RWPE1 (cell line): ENCODE data around the gene U2AF1L4.

ENCODE experiments used
- CTCF ChIA-PET: fragments of 350-600 bp; sonication (Branson Sonifier 250); formaldehyde crosslinking; extraction: SDS; loops from one replicate; lab custom pipeline; 2021; lab: Yijun Ruan, JAX
- POLR2A ChIA-PET: fragments of 400-600 bp; formaldehyde crosslinking; extraction: SDS; loops from one replicate; lab custom pipeline; 2020; ENCODE audit warnings: antibody characterized with exemption; ENCODE audit not compliant: low non-redundant PET; lab: Yijun Ruan, JAX
- DNase-seq: peaks from one replicate; pipeline ENCODE4 v3.0.0; 2012; ENCODE audit warnings: low spot score
- H3K27ac ChIP-seq: fragments of 450-650 bp; 2 replicates; pipeline ENCODE4 v1.5.1; 2017
- TF ChIP-seq, protein P1 (sequence below): fragments of 450-650 bp; conservative IDR thresholded peaks from 2 replicates; pipeline ENCODE4 v1.5.1; 2017; ENCODE audit warnings: low read depth, mild to moderate bottlenecking

Gene U2AF1L4

DNA sequence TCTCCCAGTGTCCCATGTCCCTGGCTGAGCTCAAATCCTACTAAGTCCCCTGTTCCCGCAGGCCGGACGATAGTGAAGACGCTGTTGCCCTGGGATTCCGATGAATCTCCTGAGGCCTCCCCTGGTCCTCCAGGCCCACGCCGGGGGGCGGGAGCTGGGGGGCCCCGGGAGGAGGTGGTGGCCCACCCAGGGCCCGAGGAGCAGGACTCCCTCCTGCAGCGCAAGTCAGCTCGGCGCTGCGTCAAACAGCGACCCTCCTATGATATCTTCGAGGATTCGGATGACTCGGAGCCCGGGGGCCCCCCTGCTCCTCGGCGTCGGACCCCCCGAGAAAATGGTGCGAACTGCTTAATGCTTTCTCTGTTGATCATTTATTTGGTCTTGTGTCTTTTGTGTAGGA, 21.5 kb downstream of the U2AF1L4 start:
- ChIA-PET CTCF (no interaction called here), POLR2A (no interaction called here)
- H3K27ac ChIP-seq: no peak overlapping the region
- TF ChIP-seq, protein P1, sequence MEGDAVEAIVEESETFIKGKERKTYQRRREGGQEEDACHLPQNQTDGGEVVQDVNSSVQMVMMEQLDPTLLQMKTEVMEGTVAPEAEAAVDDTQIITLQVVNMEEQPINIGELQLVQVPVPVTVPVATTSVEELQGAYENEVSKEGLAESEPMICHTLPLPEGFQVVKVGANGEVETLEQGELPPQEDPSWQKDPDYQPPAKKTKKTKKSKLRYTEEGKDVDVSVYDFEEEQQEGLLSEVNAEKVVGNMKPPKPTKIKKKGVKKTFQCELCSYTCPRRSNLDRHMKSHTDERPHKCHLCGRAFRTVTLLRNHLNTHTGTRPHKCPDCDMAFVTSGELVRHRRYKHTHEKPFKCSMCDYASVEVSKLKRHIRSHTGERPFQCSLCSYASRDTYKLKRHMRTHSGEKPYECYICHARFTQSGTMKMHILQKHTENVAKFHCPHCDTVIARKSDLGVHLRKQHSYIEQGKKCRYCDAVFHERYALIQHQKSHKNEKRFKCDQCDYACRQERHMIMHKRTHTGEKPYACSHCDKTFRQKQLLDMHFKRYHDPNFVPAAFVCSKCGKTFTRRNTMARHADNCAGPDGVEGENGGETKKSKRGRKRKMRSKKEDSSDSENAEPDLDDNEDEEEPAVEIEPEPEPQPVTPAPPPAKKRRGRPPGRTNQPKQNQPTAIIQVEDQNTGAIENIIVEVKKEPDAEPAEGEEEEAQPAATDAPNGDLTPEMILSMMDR: no peak
- no peak for DNase-seq

DNA sequence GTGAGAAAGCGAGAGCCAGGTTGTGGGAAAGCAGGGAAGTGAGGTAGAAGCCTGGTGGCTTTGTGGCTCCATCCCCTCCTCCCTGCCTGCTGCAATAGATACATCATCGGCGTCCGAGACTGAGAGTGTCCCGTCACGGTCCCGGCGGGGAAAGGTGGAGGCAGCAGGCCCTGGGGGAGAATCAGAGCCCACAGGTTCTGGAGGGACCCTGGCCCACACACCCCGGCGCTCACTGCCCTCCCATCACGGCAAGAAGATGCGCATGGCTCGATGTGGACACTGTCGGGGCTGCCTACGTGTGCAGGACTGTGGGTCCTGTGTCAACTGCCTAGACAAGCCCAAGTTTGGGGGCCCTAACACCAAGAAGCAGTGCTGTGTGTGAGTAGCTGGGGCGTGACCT, 22.3 kb downstream of the U2AF1L4 start:
- 0 out of 2 replicates have a peak overlapping the region, but pooled peaks have one; percentile 4 for H3K27ac ChIP-seq
- TF ChIP-seq, protein P1: no peak
- ChIA-PET CTCF (interaction anchor here (1.1 kb wide), 1 partner anchor 18 kb away, joined by 3 read pairs; no protein-coding TSS in a partner anchor), POLR2A (no interaction called here)
- no peak for DNase-seq

DNA sequence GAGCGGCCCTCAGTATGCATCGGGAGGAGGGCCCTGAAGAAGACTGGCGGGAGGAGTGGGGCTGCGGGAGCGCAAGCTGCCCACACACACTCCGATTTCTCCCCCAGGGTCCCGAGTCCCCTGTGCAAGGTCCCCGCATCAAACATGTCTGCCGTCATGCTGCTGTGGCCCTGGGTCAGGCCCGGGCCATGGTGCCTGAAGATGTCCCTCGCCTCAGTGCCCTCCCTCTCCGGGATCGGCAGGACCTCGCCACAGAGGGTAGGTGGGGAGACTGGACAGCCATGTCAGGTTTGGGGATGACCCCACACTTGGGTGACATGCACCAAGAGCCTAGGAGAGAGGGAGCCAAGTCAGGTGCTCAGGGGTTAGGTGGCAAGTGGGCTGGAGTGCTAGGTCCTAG, 22.8 kb downstream of the U2AF1L4 start:
- no peak for DNase-seq
- 0 out of 2 replicates have a peak overlapping the region, but pooled peaks have one; percentile 4 for H3K27ac ChIP-seq
- ChIA-PET CTCF (interaction anchor here (1.1 kb wide), 1 partner anchor 18 kb away, joined by 3 read pairs; no protein-coding TSS in a partner anchor), POLR2A (no interaction called here)
- TF ChIP-seq, protein P1: no peak

DNA sequence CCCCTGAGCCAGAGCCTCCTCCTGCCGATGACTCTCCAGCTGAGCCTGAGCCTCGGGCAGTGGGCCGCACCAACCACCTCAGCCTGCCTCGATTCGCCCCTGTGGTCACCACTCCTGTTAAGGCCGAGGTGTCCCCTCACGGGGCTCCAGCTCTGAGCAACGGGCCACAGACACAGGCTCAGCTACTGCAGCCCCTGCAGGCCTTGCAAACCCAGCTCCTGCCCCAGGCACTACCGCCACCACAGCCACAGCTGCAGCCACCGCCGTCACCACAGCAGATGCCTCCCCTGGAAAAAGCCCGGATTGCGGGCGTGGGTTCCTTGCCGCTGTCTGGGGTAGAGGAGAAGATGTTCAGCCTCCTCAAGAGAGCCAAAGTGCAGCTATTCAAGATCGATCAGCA, 23.8 kb downstream of the U2AF1L4 start:
- no peak for DNase-seq
- ChIA-PET CTCF (no interaction called here), POLR2A (no interaction called here)
- no peak overlapping the region for H3K27ac ChIP-seq
- TF ChIP-seq, protein P1: no peak

DNA sequence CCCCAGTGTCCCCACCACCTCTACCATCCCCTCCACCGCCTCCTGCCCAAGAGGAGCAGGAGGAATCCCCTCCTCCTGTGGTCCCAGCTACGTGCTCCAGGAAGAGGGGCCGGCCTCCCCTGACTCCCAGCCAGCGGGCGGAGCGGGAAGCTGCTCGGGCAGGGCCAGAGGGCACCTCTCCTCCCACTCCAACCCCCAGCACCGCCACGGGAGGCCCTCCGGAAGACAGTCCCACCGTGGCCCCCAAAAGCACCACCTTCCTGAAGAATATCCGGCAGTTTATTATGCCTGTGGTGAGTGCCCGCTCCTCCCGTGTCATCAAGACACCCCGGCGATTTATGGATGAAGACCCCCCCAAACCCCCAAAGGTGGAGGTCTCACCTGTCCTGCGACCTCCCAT, 24.6 kb downstream of the U2AF1L4 start:
- POLR2A ChIA-PET: no interaction called here
- DNase-seq: no peak
- CTCF ChIA-PET: interaction anchor here (0.6 kb wide), 1 partner anchor 174 kb away, joined by 4 read pairs; no protein-coding TSS in a partner anchor
- H3K27ac ChIP-seq: no peak overlapping the region
- TF ChIP-seq, protein P1: no peak

DNA sequence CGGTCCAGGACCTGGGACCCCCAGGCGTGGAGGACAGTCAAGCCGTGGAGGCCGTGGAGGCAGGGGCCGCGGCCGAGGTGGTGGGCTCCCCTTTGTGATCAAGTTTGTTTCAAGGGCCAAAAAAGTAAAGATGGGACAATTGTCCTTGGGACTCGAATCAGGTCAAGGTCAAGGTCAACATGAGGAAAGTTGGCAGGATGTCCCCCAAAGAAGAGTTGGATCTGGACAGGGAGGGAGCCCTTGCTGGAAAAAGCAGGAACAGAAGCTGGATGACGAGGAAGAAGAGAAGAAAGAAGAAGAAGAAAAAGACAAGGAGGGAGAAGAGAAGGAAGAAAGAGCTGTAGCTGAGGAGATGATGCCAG, 25.1 kb downstream of the U2AF1L4 start:
- DNase-seq: no peak
- H3K27ac ChIP-seq: peak overlapping the region; percentile 93
- POLR2A ChIA-PET: no interaction called here
- CTCF ChIA-PET: interaction anchor here (0.6 kb wide), 1 partner anchor 175 kb away, joined by 4 read pairs; no protein-coding TSS in a partner anchor
- TF ChIP-seq, protein P1: no peak
